Measurements from ENCODE around the gene HSPG2.

Gene HSPG2

DNA sequence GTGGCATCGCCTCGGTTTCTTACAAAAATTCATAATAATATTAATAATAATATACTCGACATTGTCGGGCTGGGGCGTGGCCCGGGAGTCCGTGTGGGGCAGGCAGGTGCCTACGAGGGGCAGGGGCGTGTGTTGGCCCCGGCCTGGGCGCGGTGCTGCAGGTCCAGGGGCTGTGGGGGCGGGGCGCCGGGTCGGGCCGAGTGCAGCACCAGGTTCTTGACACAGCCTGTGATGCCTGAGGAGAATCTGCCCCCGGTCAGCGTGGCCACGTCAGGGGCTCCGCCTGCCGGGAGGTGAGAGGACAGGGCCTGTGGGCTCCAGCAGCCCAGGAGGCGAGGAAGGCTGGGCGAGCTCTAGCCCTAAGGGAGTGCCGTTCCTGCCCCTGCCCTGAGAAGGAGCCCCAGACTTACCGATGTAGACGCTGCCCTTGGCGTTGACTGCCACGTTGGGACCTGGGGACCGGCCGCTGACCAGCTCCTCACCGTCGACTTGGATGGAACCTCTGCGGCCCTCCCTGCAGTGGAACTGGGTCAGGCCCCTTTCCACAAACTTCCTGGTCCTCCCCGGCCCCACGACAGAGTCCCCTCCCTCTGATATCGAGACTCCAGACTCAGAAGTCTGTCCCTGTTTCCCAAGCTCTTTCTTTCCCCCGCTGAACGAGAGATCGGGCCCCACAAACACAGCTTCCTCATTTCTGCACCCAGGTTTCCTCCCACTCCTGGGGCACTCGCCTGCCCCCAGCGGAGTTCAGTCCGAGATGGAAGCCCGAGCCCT, 113.7 kb downstream of the HSPG2 start:
- H3K36me3 ChIP-seq (replicated peaks) = peaks cover 41% of the 10 kb centered on the region
- no peak for DNase-seq
- in situ Hi-C loops (cut with HindIII; ENCODE audit: low pct_ligation_motif_present, low sequenced_read_pairs) = no loop called here

DNA sequence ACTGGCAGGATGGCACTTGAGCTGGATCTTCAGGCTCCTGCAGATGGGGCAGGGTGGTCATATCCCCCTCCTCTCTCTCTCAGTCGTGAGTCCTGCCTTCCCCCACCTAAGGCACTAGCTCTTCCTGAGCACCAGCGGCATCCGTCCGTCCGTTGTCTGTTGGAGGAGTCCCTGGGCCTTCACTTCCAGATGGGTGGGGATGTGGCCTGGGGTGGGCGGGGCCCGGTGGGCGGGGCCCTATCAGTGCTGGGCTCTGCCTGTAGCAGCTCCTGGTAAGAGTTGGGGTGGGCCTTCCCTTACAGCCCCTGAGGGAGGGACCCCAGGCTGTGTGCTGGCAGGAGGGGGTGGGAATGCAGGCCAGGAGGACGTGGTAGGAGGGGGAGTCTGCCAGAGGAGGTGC, 114.8 kb downstream of the HSPG2 start:
- Histone ChIP-seq H3K27ac (no peak overlapping the region), H3K4me3 (ENCODE audit: low read depth, low read length) (no peak overlapping the region), H3K27me3 (replicated peaks) (no peaks in the 10 kb centered on the region), H3K36me3 (replicated peaks) (peaks cover 32% of the 10 kb centered on the region)
- in situ Hi-C loops (cut with HindIII; ENCODE audit: low pct_ligation_motif_present, low sequenced_read_pairs) = no loop called here
- DNase-seq = no peak
- TF ChIP-seq, protein P1, sequence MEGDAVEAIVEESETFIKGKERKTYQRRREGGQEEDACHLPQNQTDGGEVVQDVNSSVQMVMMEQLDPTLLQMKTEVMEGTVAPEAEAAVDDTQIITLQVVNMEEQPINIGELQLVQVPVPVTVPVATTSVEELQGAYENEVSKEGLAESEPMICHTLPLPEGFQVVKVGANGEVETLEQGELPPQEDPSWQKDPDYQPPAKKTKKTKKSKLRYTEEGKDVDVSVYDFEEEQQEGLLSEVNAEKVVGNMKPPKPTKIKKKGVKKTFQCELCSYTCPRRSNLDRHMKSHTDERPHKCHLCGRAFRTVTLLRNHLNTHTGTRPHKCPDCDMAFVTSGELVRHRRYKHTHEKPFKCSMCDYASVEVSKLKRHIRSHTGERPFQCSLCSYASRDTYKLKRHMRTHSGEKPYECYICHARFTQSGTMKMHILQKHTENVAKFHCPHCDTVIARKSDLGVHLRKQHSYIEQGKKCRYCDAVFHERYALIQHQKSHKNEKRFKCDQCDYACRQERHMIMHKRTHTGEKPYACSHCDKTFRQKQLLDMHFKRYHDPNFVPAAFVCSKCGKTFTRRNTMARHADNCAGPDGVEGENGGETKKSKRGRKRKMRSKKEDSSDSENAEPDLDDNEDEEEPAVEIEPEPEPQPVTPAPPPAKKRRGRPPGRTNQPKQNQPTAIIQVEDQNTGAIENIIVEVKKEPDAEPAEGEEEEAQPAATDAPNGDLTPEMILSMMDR (IDR thresholded peaks at IDR 0.05; ENCODE audit: low read depth, low read length, missing control alignments) = no peak

More for the DNA sequence above, 113.7 kb downstream of the HSPG2 start:
- Histone ChIP-seq H3K27ac (no peak overlapping the region), H3K4me3 (ENCODE audit: low read depth, low read length) (no peak overlapping the region), H3K27me3 (replicated peaks) (no peaks in the 10 kb centered on the region)
- TF ChIP-seq, protein P1 (IDR thresholded peaks at IDR 0.05; ENCODE audit: low read depth, low read length, missing control alignments) = no peak

DNA sequence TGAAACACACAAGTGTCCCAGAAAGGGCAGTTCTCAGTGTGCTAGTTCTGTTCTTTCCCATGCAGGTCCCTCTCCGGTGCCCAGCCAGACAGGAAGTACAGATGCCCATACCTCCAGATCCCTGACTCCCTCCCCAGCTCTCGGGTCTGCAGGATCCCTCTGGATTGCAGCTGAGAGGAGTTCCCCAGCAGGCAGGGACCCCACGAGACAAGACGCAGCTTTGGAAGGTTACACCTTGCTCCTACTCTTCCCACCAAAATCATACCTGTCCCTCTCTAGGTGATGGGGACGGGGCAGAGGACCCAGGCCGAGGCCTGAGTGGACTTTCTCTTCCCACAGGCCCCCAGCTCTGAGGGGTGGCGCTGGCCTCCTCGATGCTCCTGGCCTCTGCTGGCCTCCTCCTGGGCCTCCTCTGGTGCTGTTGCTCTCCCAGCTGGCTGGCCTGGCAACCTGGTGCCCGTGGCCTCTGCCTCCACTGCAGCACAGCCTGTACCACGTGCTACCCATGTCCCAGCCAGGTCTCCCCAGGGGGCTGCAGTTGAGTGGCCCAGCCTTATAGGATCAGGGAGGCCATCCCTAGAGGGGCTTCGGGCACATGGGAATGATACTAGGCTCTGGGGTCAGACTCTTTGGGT, 115.6 kb downstream of the HSPG2 start:
- in situ Hi-C loops (cut with HindIII; ENCODE audit: low pct_ligation_motif_present, low sequenced_read_pairs) = no loop called here
- peaks cover 25% of the 10 kb centered on the region for H3K36me3 ChIP-seq (replicated peaks)

DNA sequence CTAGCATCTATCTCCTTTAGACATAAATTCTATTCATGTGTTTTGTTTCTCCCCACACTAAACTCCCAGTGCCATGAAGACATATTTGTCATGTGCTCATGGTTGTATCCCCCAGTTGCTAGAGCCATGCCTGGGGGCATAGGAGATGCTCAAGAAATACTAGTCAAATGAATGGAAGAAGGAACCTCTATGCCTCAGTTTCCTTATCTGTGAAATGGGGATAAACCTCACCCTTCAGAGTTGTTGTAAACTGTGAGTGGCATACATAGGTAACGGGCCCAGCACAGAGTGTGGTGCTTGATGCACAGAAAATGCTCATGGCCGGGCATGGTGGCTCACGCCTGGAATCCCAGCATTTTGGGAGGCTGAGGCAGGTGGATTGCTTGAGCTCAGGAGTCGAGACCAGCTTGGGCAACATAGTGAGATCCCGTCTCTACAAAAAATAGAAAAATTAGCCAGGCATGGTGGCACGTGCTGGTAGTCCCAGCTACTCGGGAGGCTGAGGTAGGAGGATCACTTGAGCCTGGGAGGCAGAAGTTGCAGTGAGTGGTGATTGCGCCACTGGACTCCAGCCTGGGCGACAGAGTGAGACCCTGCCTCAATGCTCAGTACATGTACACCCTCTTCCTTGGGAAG, 116.4 kb downstream of the HSPG2 start:
- Histone ChIP-seq H3K27ac (no peak overlapping the region), H3K4me3 (ENCODE audit: low read depth, low read length) (no peak overlapping the region), H3K36me3 (replicated peaks) (peaks cover 22% of the 10 kb centered on the region), H3K27me3 (replicated peaks) (no peaks in the 10 kb centered on the region)
- DNase-seq = no peak
- TF ChIP-seq, protein P1 (IDR thresholded peaks at IDR 0.05; ENCODE audit: low read depth, low read length, missing control alignments) = no peak
- in situ Hi-C loops (cut with HindIII; ENCODE audit: low pct_ligation_motif_present, low sequenced_read_pairs) = no loop called here

More for the DNA sequence above, 115.6 kb downstream of the HSPG2 start:
- H3K27ac ChIP-seq = no peak overlapping the region
- no peaks in the 10 kb centered on the region for H3K27me3 ChIP-seq (replicated peaks)
- no peak for DNase-seq
- H3K4me3 ChIP-seq (ENCODE audit: low read depth, low read length) = no peak overlapping the region
- TF ChIP-seq, protein P1 (IDR thresholded peaks at IDR 0.05; ENCODE audit: low read depth, low read length, missing control alignments) = no peak

DNA sequence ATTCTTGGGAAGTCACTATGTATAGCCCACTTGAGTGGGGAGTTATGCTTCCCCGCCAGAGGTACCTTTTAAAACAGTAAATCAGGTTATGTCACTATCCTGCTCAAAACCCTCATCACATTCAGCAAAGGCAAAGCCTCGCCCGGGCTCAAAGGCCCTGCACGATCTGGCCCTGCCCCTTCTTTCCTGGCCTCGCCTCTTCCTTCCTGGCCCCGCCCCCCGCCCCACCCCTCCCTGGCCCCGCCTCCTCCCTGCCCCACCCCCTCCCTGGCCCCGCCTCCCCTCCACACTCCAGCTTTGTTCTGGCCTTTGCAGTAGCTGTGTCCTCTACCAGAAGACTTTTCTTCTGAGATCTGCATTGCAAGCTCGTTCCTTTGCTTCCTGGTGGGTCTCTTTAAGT, 118.5 kb downstream of the HSPG2 start:
- in situ Hi-C loops (cut with HindIII; ENCODE audit: low pct_ligation_motif_present, low sequenced_read_pairs) = no loop called here

More for the DNA sequence above, 118.5 kb downstream of the HSPG2 start:
- TF ChIP-seq, protein P1 (IDR thresholded peaks at IDR 0.05; ENCODE audit: low read depth, low read length, missing control alignments) = no peak
- peaks cover 10% of the 10 kb centered on the region for H3K36me3 ChIP-seq (replicated peaks)
- H3K4me3 ChIP-seq (ENCODE audit: low read depth, low read length) = no peak overlapping the region
- no peak overlapping the region for H3K27ac ChIP-seq
- H3K27me3 ChIP-seq (replicated peaks) = no peaks in the 10 kb centered on the region
- no peak for DNase-seq
